Body of pancreas (tissue), 4 donors: ENCODE measurements around the gene TMEM126B.

Source experiments
- CTCF ChIP-seq, 7 experiments: fragments of 450-650 bp in 4 of 7; fragments of 200-600 bp in 3 of 7; sonication (generic) in 3 of 7; IDR thresholded peaks; one replicate each; pipeline ENCODE4 v1.5.1; 2016 to 2019; ENCODE audit warnings: antibody characterized with exemption in 7 of 7
- POLR2A ChIP-seq, 3 donors: fragments of 450-650 bp; IDR thresholded peaks; one replicate each; pipeline ENCODE4 v1.6.1; 2016; ENCODE audit warnings: antibody characterized with exemption in 3 of 3, mild to moderate bottlenecking in 2 of 3

- TF ChIP-seq CTCF (IDR thresholded peaks at IDR 0.05): no peak
- TF ChIP-seq POLR2A (IDR thresholded peaks at IDR 0.05): peak in 2 of 3 donors; percentile 31 to 35
These were observed 54.2 kb downstream of the TMEM126B start for GRCh38 chr11:85682330-85683305.
